SK-N-SH (cell line): ENCODE data around the gene HEXB. TPM values are rescaled to one million over a fixed set of nuclear protein-coding genes. Genes with fewer than 3 reads are reported as not detected.

ENCODE experiments used
- CTCF ChIA-PET: fragments of 300-600, 350-600 bp; formaldehyde crosslinking; extraction: SDS; loops from one replicate; lab custom pipeline; 2021; lab: Yijun Ruan, JAX
- POLR2A ChIA-PET: fragments of 350-600 bp; sonication (Branson Sonifier 250); formaldehyde crosslinking; extraction: SDS; loops from one replicate; lab custom pipeline; 2020; ENCODE audit warnings: antibody characterized with exemption, inconsistent platforms; lab: Yijun Ruan, JAX
- DNase-seq: peaks from one replicate; pipeline ENCODE4 v3.0.0; 2012
- H2AFZ ChIP-seq: fragments of 200-600 bp; sonication (generic); 2 replicates; pipeline ENCODE4 v1.8.1; 2016; ENCODE audit warnings: antibody characterized with exemption, mild to moderate bottlenecking, low read depth
- H3F3A ChIP-seq: fragments of 200-600 bp; sonication (generic); replicated peaks from 2 replicates; pipeline ENCODE3; 2016; ENCODE audit warnings: antibody characterized with exemption, mild to moderate bottlenecking; ENCODE audit not compliant: insufficient read depth
- H3K27ac ChIP-seq, 2 experiments: fragments of 200-500 bp in 1 of 2; fragments of 200-600 bp in 1 of 2; sonication (Bioruptor generic) in 1 of 2; sonication (generic), shearing (Covaris generic) in 1 of 2; 2 replicates each; pipeline versions ENCODE4 v1.5.1 to v1.6.1; 2014 to 2016; ENCODE audit warnings: low read depth in 2 of 2, inconsistent platforms in 1 of 2, low read length in 1 of 2, mild to moderate bottlenecking in 1 of 2, mixed read lengths in 1 of 2
- H3K27me3 ChIP-seq: fragments of 200-600 bp; sonication (generic), shearing (Covaris generic); 2 replicates; pipeline ENCODE4 v1.6.1; 2016; ENCODE audit warnings: mixed run types; ENCODE audit not compliant: insufficient read depth
- H3K36me3 ChIP-seq, 2 experiments: fragments of 200-500 bp in 1 of 2; fragments of 200-600 bp in 1 of 2; sonication (Bioruptor generic) in 1 of 2; sonication (generic) in 1 of 2; replicated peaks in 1 of 2; 2 replicates each; pipeline versions ENCODE3 to v1.5.1; 2014 to 2016; ENCODE audit warnings: low read length in 1 of 2, mild to moderate bottlenecking in 1 of 2; ENCODE audit not compliant: insufficient read depth in 2 of 2, control insufficient read depth in 1 of 2
- H3K4me1 ChIP-seq, 2 experiments: fragments of 200-500 bp in 1 of 2; fragments of 200-600 bp in 1 of 2; sonication (Bioruptor generic) in 1 of 2; sonication (generic), shearing (Covaris generic) in 1 of 2; 2 replicates each; pipeline versions ENCODE4 v1.5.1 to v1.6.1; 2014 to 2016; ENCODE audit warnings: low read depth in 1 of 2, low read length in 1 of 2, mixed run types in 1 of 2; ENCODE audit not compliant: insufficient read depth in 2 of 2, control insufficient read depth in 1 of 2
- H3K4me2 ChIP-seq: fragments of 200-600 bp; sonication (generic), shearing (Covaris generic); 2 replicates; pipeline ENCODE4 v1.6.1; 2017; ENCODE audit warnings: mixed run types
- H3K4me3 ChIP-seq, 2 experiments: fragments of 200-500 bp in 1 of 2; fragments of 200-600 bp in 1 of 2; sonication (Bioruptor generic) in 1 of 2; sonication (generic), shearing (Covaris generic) in 1 of 2; 2 replicates each; pipeline versions ENCODE4 v1.5.1 to v1.8.1; 2014 to 2016; ENCODE audit warnings: low read depth in 2 of 2, inconsistent platforms in 1 of 2, low read length in 1 of 2, mild to moderate bottlenecking in 1 of 2, mixed read lengths in 1 of 2, moderate library complexity in 1 of 2
- H3K79me2 ChIP-seq: fragments of 200-600 bp; sonication (generic); 2 replicates; pipeline ENCODE4 v1.8.1; 2017; ENCODE audit warnings: mild to moderate bottlenecking; ENCODE audit not compliant: insufficient read depth
- H3K9ac ChIP-seq: fragments of 200-600 bp; sonication (generic); 2 replicates; pipeline ENCODE4 v1.6.1; 2017; ENCODE audit warnings: mixed run types
- H3K9me2 ChIP-seq: fragments of 200-600 bp; sonication (generic); 2 replicates; pipeline ENCODE4 v1.6.1; 2017; ENCODE audit warnings: mixed run types
- H3K9me3 ChIP-seq: fragments of 200-600 bp; sonication (generic); 2 replicates; pipeline ENCODE4 v1.6.1; 2017; ENCODE audit warnings: mixed run types, mild to moderate bottlenecking, moderate library complexity
- H4K20me1 ChIP-seq: fragments of 200-600 bp; sonication (generic); 2 replicates; pipeline ENCODE4 v1.6.1; 2017; ENCODE audit warnings: mild to moderate bottlenecking, mixed run types; ENCODE audit not compliant: insufficient read depth
- CHD2 ChIP-seq: fragments of 150-350 bp; IDR thresholded peaks from 2 replicates; pipeline ENCODE4 v1.6.1; 2018; ENCODE audit warnings: low read length; ENCODE audit not compliant: partially characterized antibody
- EP300 ChIP-seq, 2 experiments: IDR thresholded peaks; 2 replicates each; pipeline versions ENCODE4 v1.4.0 to v1.6.1; 2012; ENCODE audit warnings: borderline replicate concordance in 1 of 2, low read depth in 1 of 2, low read length in 1 of 2
- GABPA ChIP-seq: IDR thresholded peaks from 2 replicates; pipeline ENCODE4 v1.4.0; 2012; ENCODE audit warnings: low read depth, mild to moderate bottlenecking
- MEF2A ChIP-seq: IDR thresholded peaks from 2 replicates; pipeline ENCODE4 v1.4.0; 2012; ENCODE audit warnings: low read depth, borderline replicate concordance
- MXI1 ChIP-seq: IDR thresholded peaks from 2 replicates; pipeline ENCODE4 v1.6.1; 2012; ENCODE audit warnings: mild to moderate bottlenecking, low read depth, low read length, improper control_type of control experiment
- NRF1 ChIP-seq: IDR thresholded peaks from 2 replicates; pipeline ENCODE4 v1.6.1; 2012; ENCODE audit warnings: low read depth, mild to moderate bottlenecking, low read length
- POLR2AphosphoS5 ChIP-seq: IDR thresholded peaks from 2 replicates; pipeline ENCODE4 v1.6.1; 2012; ENCODE audit warnings: low read depth, low read length
- RAD21 ChIP-seq: IDR thresholded peaks from 2 replicates; pipeline ENCODE4 v1.6.1; 2012; ENCODE audit warnings: mild to moderate bottlenecking, low read length
- RFX5 ChIP-seq: IDR thresholded peaks from 2 replicates; pipeline ENCODE4 v1.6.1; 2012; ENCODE audit warnings: mild to moderate bottlenecking, improper control_type of control experiment, low read length
- SIN3A ChIP-seq: IDR thresholded peaks from 2 replicates; pipeline ENCODE4 v1.6.1; 2012; ENCODE audit warnings: low read depth, mild to moderate bottlenecking, low read length, moderate library complexity, borderline replicate concordance
- SMC3 ChIP-seq: IDR thresholded peaks from 2 replicates; pipeline ENCODE4 v1.6.1; 2012; ENCODE audit warnings: low read depth, low read length, improper control_type of control experiment
- TEAD4 ChIP-seq: IDR thresholded peaks from 2 replicates; pipeline ENCODE4 v1.4.0; 2012; ENCODE audit warnings: mild to moderate bottlenecking, borderline replicate concordance; ENCODE audit not compliant: insufficient read depth
- YY1 ChIP-seq: IDR thresholded peaks from 2 replicates; pipeline ENCODE4 v1.4.0; 2012; ENCODE audit warnings: low read depth, mild to moderate bottlenecking
- WGBS: methylation state at CpG from one replicate; pipeline ENCODE4 v1.1.6; 2017; ENCODE audit warnings: low lambda C conversion rate; 5-methylcytosine and 5-hydroxymethylcytosine counted together
- polyA plus RNA-seq, 3 experiments: library from polyadenylated mRNA; depleted of rRNA; stranded (reverse); fragments of >200 nt; gene quantifications; 2 replicates each; pipeline ENCODE4 v1.2.3, GENCODE V29; 2012
- TF ChIP-seq, protein P1 (sequence below): fragments of 200-600 bp; sonication (generic); IDR thresholded peaks from 2 replicates; pipeline ENCODE4 v1.6.1; 2017; ENCODE audit warnings: antibody characterized with exemption, mild to moderate bottlenecking, moderate library complexity

The HEXB gene
- polyA plus RNA-seq, 1 of the 3 experiments (the other 2 are of a cell fraction), result 75.8 TPM

DNA sequence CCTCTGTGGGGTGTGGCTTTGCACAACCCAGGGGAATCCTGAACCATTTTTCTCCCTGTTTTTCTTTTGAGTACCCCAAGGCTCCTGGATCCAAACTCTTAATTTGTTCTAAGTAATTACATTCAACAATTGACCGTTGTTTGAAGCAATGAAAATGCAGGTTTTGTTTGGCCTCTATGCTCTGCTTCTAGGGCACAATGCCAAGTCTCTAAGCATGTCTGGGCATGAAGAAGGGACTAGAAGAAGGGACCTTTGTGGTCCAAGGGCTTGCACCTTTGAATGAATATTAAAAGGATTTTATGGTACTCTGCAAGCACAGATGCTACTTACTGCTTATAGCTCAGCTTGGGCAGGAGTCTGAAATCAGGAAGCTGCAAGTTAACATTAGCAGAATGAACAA, 37.9 kb upstream of the HEXB start:
- no peaks in the 10 kb centered on the region for H3K36me3 ChIP-seq
- H3K27ac ChIP-seq, result no peak overlapping the region; a peak in 1 of 4 replicates
- H3F3A ChIP-seq, result peaks cover 14% of the 10 kb centered on the region
- no peak overlapping the region for H3K4me3 ChIP-seq
- H3K4me2 ChIP-seq, result no peak overlapping the region
- H3K9me3 ChIP-seq, result no peaks in the 10 kb centered on the region
- H3K9ac ChIP-seq, result no peak overlapping the region
- TF ChIP-seq TEAD4, result no peak
- no peak for TF ChIP-seq CHD2
- TF ChIP-seq SIN3A, result no peak
- TF ChIP-seq, all 33 proteins: peak for 0
- ChIA-PET CTCF (interaction anchor here (0.6 to 9.2 kb wide), 5 partner anchors 74 to 854 kb away, joined by 3 to 124 read pairs (median 3); no protein-coding TSS in a partner anchor), POLR2A (interaction anchor here (0.6 kb wide), 1 partner anchor 444 kb away, joined by 3 read pairs; no protein-coding TSS in a partner anchor)
- peaks cover 15 to 27% of the 10 kb centered on the region in 2 experiments for H3K4me1 ChIP-seq
- H4K20me1 ChIP-seq, result no peaks in the 10 kb centered on the region
- no peaks in the 10 kb centered on the region for H3K9me2 ChIP-seq
- WGBS, result 80% methylated on average over 1 of the region's 1 CpG
- H2AFZ ChIP-seq, result peak overlapping the region; percentile 47; the same call in 1 of the 2 replicates
- no peak for DNase-seq
- H3K27me3 ChIP-seq, result no peaks in the 10 kb centered on the region
- H3K79me2 ChIP-seq, result no peaks in the 10 kb centered on the region

DNA sequence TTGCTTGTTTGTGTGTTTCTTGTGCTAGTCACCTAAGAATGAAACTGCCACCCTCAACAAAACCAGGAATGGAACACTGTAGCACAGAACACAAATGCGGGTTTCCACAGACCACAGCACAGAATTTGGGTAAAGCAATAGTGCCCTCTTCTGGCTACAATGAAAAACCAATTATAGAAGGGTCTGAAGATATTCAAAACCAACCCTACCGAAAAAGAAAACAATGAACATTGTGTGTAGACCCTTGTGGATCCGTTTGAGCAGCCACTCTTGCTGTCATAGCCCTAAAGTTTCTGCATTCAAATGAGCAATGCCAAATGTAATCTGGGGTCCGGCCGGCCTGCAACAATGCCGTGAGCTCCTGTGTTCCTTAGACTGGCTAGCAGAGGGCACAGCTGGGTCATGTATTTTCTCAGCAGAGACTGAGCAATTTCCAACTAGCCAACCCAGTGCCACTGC, 36.2 kb upstream of the HEXB start:
- Histone ChIP-seq H3K36me3 (no peaks in the 10 kb centered on the region), H3K4me2 (no peak overlapping the region), H3K27me3 (no peaks in the 10 kb centered on the region), H3K9ac (no peak overlapping the region), H3K9me3 (no peaks in the 10 kb centered on the region), H2AFZ (peak overlapping the region; percentile 23), H3K27ac (no peak overlapping the region), H3K79me2 (no peaks in the 10 kb centered on the region), H3F3A (no peaks in the 10 kb centered on the region), H3K9me2 (no peaks in the 10 kb centered on the region), H4K20me1 (no peaks in the 10 kb centered on the region), H3K4me1 (peaks cover 7 to 11% of the 10 kb centered on the region in 2 experiments; a peak in 2 of 4 replicates), H3K4me3 (no peak overlapping the region; a peak in 1 of 4 replicates)
- TF ChIP-seq MEF2A (0 out of 2 replicates have a peak, but pooled peaks have one; percentile 12), EP300 (IDR thresholded peaks at IDR 0.05; ENCODE audit: borderline replicate concordance in 1 of 2, low read depth in 1 of 2, low read length in 1 of 2) (0 out of 4 replicates have a peak, but pooled peaks of 1 of the 2 experiments have one; percentile 11), POLR2AphosphoS5 (no peak), SMC3 (peak; percentile 85), MXI1 (no peak), SIN3A (no peak), YY1 (no peak), GABPA (no peak), NRF1 (0 out of 2 replicates have a peak, but pooled peaks have one; percentile 15), RAD21 (peak; percentile 95), RFX5 (0 out of 2 replicates have a peak, but pooled peaks have one; percentile 28)
- TF ChIP-seq, protein P1, sequence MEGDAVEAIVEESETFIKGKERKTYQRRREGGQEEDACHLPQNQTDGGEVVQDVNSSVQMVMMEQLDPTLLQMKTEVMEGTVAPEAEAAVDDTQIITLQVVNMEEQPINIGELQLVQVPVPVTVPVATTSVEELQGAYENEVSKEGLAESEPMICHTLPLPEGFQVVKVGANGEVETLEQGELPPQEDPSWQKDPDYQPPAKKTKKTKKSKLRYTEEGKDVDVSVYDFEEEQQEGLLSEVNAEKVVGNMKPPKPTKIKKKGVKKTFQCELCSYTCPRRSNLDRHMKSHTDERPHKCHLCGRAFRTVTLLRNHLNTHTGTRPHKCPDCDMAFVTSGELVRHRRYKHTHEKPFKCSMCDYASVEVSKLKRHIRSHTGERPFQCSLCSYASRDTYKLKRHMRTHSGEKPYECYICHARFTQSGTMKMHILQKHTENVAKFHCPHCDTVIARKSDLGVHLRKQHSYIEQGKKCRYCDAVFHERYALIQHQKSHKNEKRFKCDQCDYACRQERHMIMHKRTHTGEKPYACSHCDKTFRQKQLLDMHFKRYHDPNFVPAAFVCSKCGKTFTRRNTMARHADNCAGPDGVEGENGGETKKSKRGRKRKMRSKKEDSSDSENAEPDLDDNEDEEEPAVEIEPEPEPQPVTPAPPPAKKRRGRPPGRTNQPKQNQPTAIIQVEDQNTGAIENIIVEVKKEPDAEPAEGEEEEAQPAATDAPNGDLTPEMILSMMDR, result peak; percentile 80
- POLR2A ChIA-PET, result no interaction called here
- CTCF ChIA-PET, result interaction anchor here (0.6 to 2.9 kb wide), 21 partner anchors 8 to 1058 kb away, joined by 3 to 51 read pairs (median 5); partner anchors contain the start of gene ENC1
- DNase-seq, result peak; percentile 69
- WGBS, result 2% methylated on average over 3 of the region's 6 CpGs
